WTC11 (cell line): ENCODE results near the gene OXSM. TPM values are rescaled to one million over a fixed set of nuclear protein-coding genes. Genes with fewer than 3 reads are reported as not detected.

Experiments
- ATAC-seq: fragments of 200-7000 bp; cut with Tn5 transposase; 2 replicates; pipeline ENCODE4 v1.10.0; 2021; ENCODE audit warnings: mild to moderate bottlenecking, moderate library complexity
- CTCF ChIA-PET: fragments of 300-600 bp; sonication (Branson Sonifier 250); formaldehyde crosslinking; loops from one replicate; lab custom pipeline; 2021; ENCODE audit warnings: antibody characterized with exemption; lab: Charles Lee
- POLR2A ChIA-PET: fragments of 350-600 bp; sonication (Branson Sonifier 250); formaldehyde crosslinking; loops from one replicate; lab custom pipeline; 2021; ENCODE audit warnings: antibody characterized with exemption; lab: Charles Lee
- DNase-seq: peaks from one replicate; pipeline ENCODE4 v3.0.0; 2021; ENCODE audit warnings: low spot score
- H3K27ac Mint-ChIP-seq: 2 replicates; pipeline ENCODE4 v1.8.0; 2021; ENCODE audit warnings: mixed read lengths
- H3K27me3 Mint-ChIP-seq: 2 replicates; pipeline ENCODE4 v1.8.0; 2021; ENCODE audit warnings: low read depth, mild to moderate bottlenecking, moderate library complexity, mixed read lengths
- H3K36me3 Mint-ChIP-seq: 2 replicates; pipeline ENCODE4 v1.8.0; 2021; ENCODE audit warnings: mixed read lengths
- H3K4me1 Mint-ChIP-seq: 2 replicates; pipeline ENCODE4 v1.8.0; 2022; ENCODE audit warnings: mixed read lengths
- H3K4me3 Mint-ChIP-seq: 2 replicates; pipeline ENCODE4 v1.8.0; 2021; ENCODE audit warnings: mild to moderate bottlenecking, moderate library complexity, mixed read lengths
- H3K9me3 Mint-ChIP-seq: 2 replicates; pipeline ENCODE4 v1.8.0; 2021; ENCODE audit warnings: mixed read lengths
- ATF3 ChIP-seq: sonication (generic); formaldehyde crosslinking; conservative IDR thresholded peaks from 2 replicates; pipeline ENCODE4 v1.8.1; 2022; ENCODE audit warnings: mild to moderate bottlenecking, missing genetic modification reagents
- CTCF ChIP-seq: fragments of 200-600 bp; IDR thresholded peaks from 2 replicates; pipeline ENCODE4 v1.8.0; 2022; ENCODE audit warnings: antibody characterized with exemption
- E2F1 ChIP-seq: sonication (generic); formaldehyde crosslinking; IDR thresholded peaks from 2 replicates; pipeline ENCODE4 v1.8.0; 2022; ENCODE audit warnings: mild to moderate bottlenecking, missing genetic modification reagents
- E2F4 ChIP-seq: sonication (generic); formaldehyde crosslinking; IDR thresholded peaks from 2 replicates; pipeline ENCODE4 v1.8.1; 2022; ENCODE audit warnings: low read depth, mild to moderate bottlenecking, moderate library complexity, missing genetic modification reagents, borderline replicate concordance
- E2F5 ChIP-seq: sonication (generic); formaldehyde crosslinking; IDR thresholded peaks from 2 replicates; pipeline ENCODE4 v1.8.1; 2022; ENCODE audit warnings: mild to moderate bottlenecking, moderate library complexity, missing genetic modification reagents
- ESRRA ChIP-seq: sonication (generic); formaldehyde crosslinking; IDR thresholded peaks from 2 replicates; pipeline ENCODE4 v1.8.1; 2022; ENCODE audit warnings: mild to moderate bottlenecking, missing genetic modification reagents, borderline replicate concordance
- FOXJ3 ChIP-seq: sonication (generic); formaldehyde crosslinking; IDR thresholded peaks from 2 replicates; pipeline ENCODE4 v1.9.0; 2021; ENCODE audit warnings: missing genetic modification reagents, mild to moderate bottlenecking, borderline replicate concordance
- FOXK1 ChIP-seq: sonication (generic); formaldehyde crosslinking; IDR thresholded peaks from 2 replicates; pipeline ENCODE4 v1.8.0; 2022; ENCODE audit warnings: mild to moderate bottlenecking, moderate library complexity, missing genetic modification reagents
- FOXP1 ChIP-seq: sonication (generic); formaldehyde crosslinking; IDR thresholded peaks from 2 replicates; pipeline ENCODE4 v1.8.0; 2022; ENCODE audit warnings: missing genetic modification reagents, mild to moderate bottlenecking, moderate library complexity, borderline replicate concordance
- GABPB1 ChIP-seq: sonication (generic); formaldehyde crosslinking; IDR thresholded peaks from 2 replicates; pipeline ENCODE4 v1.8.1; 2023; ENCODE audit warnings: mild to moderate bottlenecking, missing genetic modification reagents
- HMGA2 ChIP-seq: fragments of 250-450 bp; sonication (Bioruptor Pico); IDR thresholded peaks from 2 replicates; pipeline ENCODE4 v1.4.0; 2021; ENCODE audit warnings: mild to moderate bottlenecking, moderate library complexity
- IRF1 ChIP-seq: sonication (generic); formaldehyde crosslinking; IDR thresholded peaks from 2 replicates; pipeline ENCODE4 v1.8.0; 2023; ENCODE audit warnings: missing genetic modification reagents
- IRF2 ChIP-seq: sonication (generic); formaldehyde crosslinking; IDR thresholded peaks from 2 replicates; pipeline ENCODE4 v1.8.0; 2022; ENCODE audit warnings: low read depth, missing genetic modification reagents, borderline replicate concordance
- JUN ChIP-seq: sonication (generic); formaldehyde crosslinking; IDR thresholded peaks from 2 replicates; pipeline ENCODE4 v1.8.0; 2023; ENCODE audit warnings: mild to moderate bottlenecking, missing genetic modification reagents
- KAT7 ChIP-seq: sonication (generic); formaldehyde crosslinking; IDR thresholded peaks from 2 replicates; pipeline ENCODE4 v1.8.1; 2023; ENCODE audit warnings: missing genetic modification reagents, mild to moderate bottlenecking, borderline replicate concordance
- MAX ChIP-seq: sonication (generic); formaldehyde crosslinking; IDR thresholded peaks from 2 replicates; pipeline ENCODE4 v1.8.0; 2022; ENCODE audit warnings: mild to moderate bottlenecking, missing genetic modification reagents
- MLX ChIP-seq: sonication (generic); formaldehyde crosslinking; IDR thresholded peaks from 2 replicates; pipeline ENCODE4 v1.8.1; 2023; ENCODE audit warnings: mild to moderate bottlenecking, missing genetic modification reagents, moderate library complexity
- MYBL2 ChIP-seq: sonication (generic); formaldehyde crosslinking; IDR thresholded peaks from 2 replicates; pipeline ENCODE4 v1.8.1; 2023; ENCODE audit warnings: mild to moderate bottlenecking, moderate library complexity, missing genetic modification reagents
- NFYB ChIP-seq: sonication (generic); formaldehyde crosslinking; conservative IDR thresholded peaks from 2 replicates; pipeline ENCODE4 v1.8.0; 2022; ENCODE audit warnings: low read depth, missing genetic modification reagents
- NR1H2 ChIP-seq: sonication (generic); formaldehyde crosslinking; IDR thresholded peaks from 2 replicates; pipeline ENCODE4 v1.9.0; 2021; ENCODE audit warnings: mild to moderate bottlenecking, moderate library complexity, missing genetic modification reagents
- SOX15 ChIP-seq: fragments of 250-450 bp; sonication (Bioruptor Pico); IDR thresholded peaks from 2 replicates; pipeline ENCODE4 v1.9.0; 2021; ENCODE audit warnings: mild to moderate bottlenecking
- ZNF121 ChIP-seq: sonication (generic); formaldehyde crosslinking; IDR thresholded peaks from 2 replicates; pipeline ENCODE4 v1.8.0; 2023; ENCODE audit warnings: missing genetic modification reagents
- ZNF219 ChIP-seq: sonication (generic); formaldehyde crosslinking; IDR thresholded peaks from 2 replicates; pipeline ENCODE4 v1.8.0; 2023; ENCODE audit warnings: missing genetic modification reagents, mild to moderate bottlenecking, borderline replicate concordance
- ZNF232 ChIP-seq: sonication (generic); formaldehyde crosslinking; IDR thresholded peaks from 2 replicates; pipeline ENCODE4 v1.8.0; 2022; ENCODE audit warnings: mild to moderate bottlenecking, missing genetic modification reagents
- ZNF512 ChIP-seq: sonication (generic); formaldehyde crosslinking; IDR thresholded peaks from 2 replicates; pipeline ENCODE4 v1.8.1; 2022; ENCODE audit warnings: missing genetic modification reagents, borderline replicate concordance
- total RNA-seq: library from RNA; stranded (reverse); gene quantifications from 3 replicates; pipeline ENCODE4 v1.2.3, GENCODE V29; 2021

The OXSM gene
- total RNA-seq, 1 experiment from 2014 or later, result 2.7 TPM

GRCh38 chr3:25775936-25776335, 14.0 kb upstream of the OXSM start (continued):
- TF ChIP-seq FOXK1 (CRISPR knock-in tag) (no peak), ATF3 (CRISPR knock-in tag) (no peak), MYBL2 (no peak)

GRCh38 chr3:25780618-25781017, 9.3 kb upstream of the OXSM start:
- ChIA-PET CTCF (interaction anchor here (1.4 kb wide), 1 partner anchor 77 kb away, joined by 3 read pairs; no protein-coding TSS in a partner anchor), POLR2A (no interaction called here)
- no peak overlapping the region for H3K4me3 Mint-ChIP-seq
- no peak overlapping the region for H3K27ac Mint-ChIP-seq
- H3K36me3 Mint-ChIP-seq, result peaks cover 23% of the 10 kb centered on the region
- TF ChIP-seq ZNF121 (peak; percentile 24; the same call in 1 of the 2 replicates), MAX (CRISPR knock-in tag) (no peak)
- peaks cover 7% of the 10 kb centered on the region for H3K27me3 Mint-ChIP-seq
- peaks cover 26% of the 10 kb centered on the region for H3K4me1 Mint-ChIP-seq
- DNase-seq (no peak), ATAC-seq (no peak)
- H3K9me3 Mint-ChIP-seq, result no peaks in the 10 kb centered on the region

- Mint-ChIP-seq H3K27ac (no peak overlapping the region), H3K27me3 (peaks cover 7% of the 10 kb centered on the region), H3K36me3 (peaks cover 19% of the 10 kb centered on the region), H3K9me3 (no peaks in the 10 kb centered on the region), H3K4me3 (peak overlapping the region; percentile 83), H3K4me1 (peaks cover 29% of the 10 kb centered on the region)
- POLR2A ChIA-PET, result no interaction called here
- CTCF ChIA-PET, result interaction anchor here (1.4 kb wide), 1 partner anchor 76 kb away, joined by 3 read pairs; no protein-coding TSS in a partner anchor
- ATAC-seq, result no peak
- DNase-seq, result no peak
- no peak for TF ChIP-seq IRF1
- no peak for TF ChIP-seq ESRRA (CRISPR knock-in tag)
- TF ChIP-seq FOXP1 (CRISPR knock-in tag), result no peak
- TF ChIP-seq E2F5 (CRISPR knock-in tag), result no peak
- no peak for TF ChIP-seq ZNF512
- no peak for TF ChIP-seq SOX15 (CRISPR knock-in tag)
- no peak for TF ChIP-seq HMGA2 (CRISPR knock-in tag)
- no peak for TF ChIP-seq E2F4 (CRISPR knock-in tag)
- no peak for TF ChIP-seq ZNF232
- no peak for TF ChIP-seq CTCF
- TF ChIP-seq MLX (CRISPR knock-in tag), result no peak
- no peak for TF ChIP-seq IRF2 (CRISPR knock-in tag)
- no peak for TF ChIP-seq ZNF219
- TF ChIP-seq FOXJ3 (CRISPR knock-in tag), result no peak
- no peak for TF ChIP-seq NFYB (CRISPR knock-in tag)
- TF ChIP-seq GABPB1, result no peak
- TF ChIP-seq JUN, result no peak
- no peak for TF ChIP-seq E2F1 (CRISPR knock-in tag)
- no peak for TF ChIP-seq NR1H2 (CRISPR knock-in tag)
- TF ChIP-seq KAT7, result no peak
Measured at GRCh38 chr3:25781145-25781757, 8.6 kb upstream of the OXSM start.
